Ectodermal cell (in vitro differentiated cells): Measurements from ENCODE around the gene RAB40A.

Source experiments
- H3K27ac ChIP-seq: 2 replicates; pipeline ENCODE4 v1.7.0; 2013; ENCODE audit warnings: mild to moderate bottlenecking, low read depth, low read length; ENCODE audit not compliant: insufficient read depth, poor library complexity, severe bottlenecking
- H3K27me3 ChIP-seq: 2 replicates; pipeline ENCODE4 v1.7.0; 2013; ENCODE audit warnings: mild to moderate bottlenecking, low read length; ENCODE audit not compliant: insufficient read depth, control insufficient read depth, poor library complexity, severe bottlenecking
- H3K36me3 ChIP-seq: one replicate; pipeline ENCODE4 v1.7.0; 2013; ENCODE audit warnings: low read length; ENCODE audit not compliant: control insufficient read depth, insufficient read depth
- H3K4me1 ChIP-seq: one replicate; pipeline ENCODE4 v1.7.0; 2013; ENCODE audit warnings: low read length; ENCODE audit not compliant: control insufficient read depth, insufficient read depth
- H3K4me3 ChIP-seq: 2 replicates; pipeline ENCODE4 v1.7.0; 2013; ENCODE audit warnings: low read depth, low read length, control low read depth; ENCODE audit not compliant: insufficient read depth
- H3K9me3 ChIP-seq: 2 replicates; pipeline ENCODE4 v1.7.0; 2013; ENCODE audit warnings: mild to moderate bottlenecking, low read length, moderate library complexity; ENCODE audit not compliant: control insufficient read depth
- WGBS, 2 experiments: methylation state at CpG; one replicate each; pipeline ENCODE4 v1.1.7; 2013; ENCODE audit warnings: missing lambda C conversion rate in 2 of 2; 5-methylcytosine and 5-hydroxymethylcytosine counted together

The RAB40A gene

DNA sequence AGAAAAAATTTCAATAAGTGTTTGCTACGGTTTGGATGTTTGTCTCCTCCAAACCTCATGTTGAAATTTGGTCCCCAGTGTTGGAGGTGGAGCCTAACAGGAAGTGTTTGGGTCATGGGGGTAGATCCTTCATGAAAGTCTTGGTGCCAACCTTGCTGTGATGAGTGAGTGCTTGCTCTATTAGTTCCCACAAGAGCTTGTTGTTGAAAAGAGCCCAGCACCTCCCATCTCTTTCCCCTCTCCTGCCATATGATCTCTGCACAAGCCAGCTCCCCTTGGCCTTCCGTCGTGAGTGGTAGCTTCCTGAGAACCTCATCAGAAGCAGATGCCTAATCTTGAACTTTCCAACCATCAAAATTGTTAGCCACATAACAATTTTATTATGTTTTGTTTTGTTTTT, 10.3 kb upstream of the RAB40A start:
- Histone ChIP-seq H3K4me3 (no peak overlapping the region), H3K27me3 (no peaks in the 10 kb centered on the region), H3K4me1 (no peaks in the 10 kb centered on the region), H3K9me3 (no peaks in the 10 kb centered on the region), H3K27ac (no peak overlapping the region), H3K36me3 (no peaks in the 10 kb centered on the region)
- WGBS, 2 experiments = 86 to 94% methylated on average over 2 to 3 of the region's 3 CpGs

DNA sequence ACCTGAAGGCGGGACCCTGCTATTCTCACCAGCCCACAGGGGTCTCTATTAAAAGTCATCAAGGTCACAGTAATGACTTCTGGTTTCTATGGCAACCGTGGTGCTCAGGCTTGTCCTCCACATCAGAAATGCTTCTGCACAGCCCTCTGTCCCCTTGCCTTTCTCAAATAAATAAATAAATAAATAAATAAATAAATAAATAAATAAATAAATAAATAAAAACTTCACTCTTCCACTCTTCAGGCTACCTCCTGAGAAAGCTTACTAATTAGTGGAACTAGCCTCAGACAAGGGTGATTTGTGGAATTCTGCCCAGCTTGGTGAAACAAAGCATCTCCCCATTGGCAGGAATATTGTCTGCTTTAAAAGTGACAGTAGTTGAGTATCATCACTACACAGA, 5.5 kb upstream of the RAB40A start:
- no peaks in the 10 kb centered on the region for H3K9me3 ChIP-seq
- no peak overlapping the region for H3K4me3 ChIP-seq
- no peak overlapping the region for H3K27ac ChIP-seq
- no peaks in the 10 kb centered on the region for H3K27me3 ChIP-seq
- WGBS, 2 experiments = 79 to 83% methylated on average over 2 of the region's 2 CpGs
- no peaks in the 10 kb centered on the region for H3K36me3 ChIP-seq
- H3K4me1 ChIP-seq = no peaks in the 10 kb centered on the region

DNA sequence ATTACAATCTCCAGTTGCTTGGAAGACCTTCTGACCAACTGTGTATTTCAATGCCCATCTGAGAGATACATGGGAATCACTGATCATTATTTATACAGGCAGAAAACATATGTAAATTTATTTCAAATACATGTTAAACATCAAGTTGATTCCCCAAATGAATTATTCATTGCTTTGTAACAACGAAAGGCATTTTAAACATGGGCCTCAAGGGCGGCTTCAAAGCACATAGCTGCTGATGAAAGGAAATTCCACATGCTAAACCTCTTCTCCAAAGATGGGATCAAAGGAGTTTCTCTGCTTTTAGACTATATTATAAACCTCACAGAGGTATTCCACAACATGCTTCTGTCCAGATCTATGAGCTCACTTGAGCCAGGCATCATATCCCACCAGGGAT, 4.3 kb upstream of the RAB40A start:
- Histone ChIP-seq H3K36me3 (no peaks in the 10 kb centered on the region), H3K4me1 (no peaks in the 10 kb centered on the region), H3K27me3 (no peaks in the 10 kb centered on the region), H3K4me3 (no peak overlapping the region), H3K27ac (no peak overlapping the region), H3K9me3 (no peaks in the 10 kb centered on the region)
- 90 to 100% methylated on average over 2 of the region's 2 CpGs for WGBS, 2 experiments

DNA sequence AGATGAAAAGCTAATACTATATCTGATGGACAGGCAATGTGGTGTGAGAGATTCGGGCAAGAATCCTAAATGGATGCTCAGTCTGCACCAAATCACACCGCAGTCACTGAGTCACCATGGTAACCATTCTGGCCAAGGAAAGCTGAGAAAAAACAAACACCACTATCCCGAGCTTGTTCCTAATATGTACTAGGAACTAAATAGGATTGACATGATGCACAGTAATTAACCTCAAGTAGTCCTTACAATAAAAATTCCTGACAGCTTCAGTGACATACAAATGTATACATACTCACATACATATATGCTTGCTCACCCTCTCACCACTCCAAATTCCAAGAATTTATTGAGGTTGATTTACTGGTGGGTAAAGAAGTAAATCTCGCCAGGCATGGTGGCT, 1.1 kb upstream of the RAB40A start:
- Histone ChIP-seq H3K27ac (no peak overlapping the region), H3K4me1 (no peaks in the 10 kb centered on the region), H3K4me3 (no peak overlapping the region), H3K27me3 (no peaks in the 10 kb centered on the region), H3K9me3 (no peaks in the 10 kb centered on the region), H3K36me3 (no peaks in the 10 kb centered on the region)
- 83 to 91% methylated on average over 1 to 4 of the region's 4 CpGs for WGBS, 2 experiments

DNA sequence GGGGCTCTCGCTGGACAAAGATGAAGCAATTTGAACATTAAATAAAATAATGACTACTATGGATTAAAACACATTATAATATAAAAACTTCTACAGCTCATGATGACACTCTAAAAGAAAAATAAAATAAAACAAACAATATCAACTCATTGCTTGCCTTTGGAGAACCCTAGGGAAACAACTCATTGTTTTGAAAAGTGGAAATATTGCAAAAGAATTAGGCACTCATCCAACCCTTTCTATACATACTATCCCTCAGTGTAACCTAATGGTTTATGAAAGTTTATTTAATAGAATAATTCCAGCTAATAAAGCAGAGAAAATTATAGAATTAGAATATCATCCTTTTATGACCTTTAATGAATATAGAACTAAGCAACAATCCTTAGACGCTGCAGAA, 718 bp downstream of the RAB40A start:
- H3K4me3 ChIP-seq = no peak overlapping the region
- no peaks in the 10 kb centered on the region for H3K36me3 ChIP-seq
- H3K27ac ChIP-seq = no peak overlapping the region
- H3K27me3 ChIP-seq = no peaks in the 10 kb centered on the region
- no peaks in the 10 kb centered on the region for H3K9me3 ChIP-seq
- H3K4me1 ChIP-seq = no peaks in the 10 kb centered on the region
- WGBS, 2 experiments = no CpG with 5 or more reads among the region's 2 CpGs

DNA sequence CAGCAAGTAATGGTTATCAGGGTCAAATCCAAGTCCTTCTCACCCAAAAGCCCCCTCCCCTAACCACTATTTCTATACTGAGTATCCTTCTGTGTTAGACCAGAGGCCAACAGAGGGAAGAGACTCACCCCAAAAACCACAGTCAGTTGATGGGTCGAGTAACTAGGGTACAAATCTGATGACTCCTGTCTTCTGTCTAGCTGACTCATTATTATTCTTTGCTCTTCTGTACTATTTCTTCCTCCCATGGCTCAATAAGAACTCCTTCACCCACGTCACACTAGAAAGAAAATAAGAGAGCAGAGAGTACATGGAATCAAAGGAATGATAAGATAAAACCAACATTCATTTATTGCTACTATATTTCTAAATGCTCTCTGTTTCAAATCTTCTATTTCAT, 2.0 kb downstream of the RAB40A start:
- Histone ChIP-seq H3K36me3 (no peaks in the 10 kb centered on the region), H3K27me3 (no peaks in the 10 kb centered on the region), H3K9me3 (no peaks in the 10 kb centered on the region), H3K4me3 (no peak overlapping the region), H3K4me1 (no peaks in the 10 kb centered on the region), H3K27ac (no peak overlapping the region)
- WGBS, 2 experiments = 83 to 100% methylated on average over 1 of the region's 2 CpGs

DNA sequence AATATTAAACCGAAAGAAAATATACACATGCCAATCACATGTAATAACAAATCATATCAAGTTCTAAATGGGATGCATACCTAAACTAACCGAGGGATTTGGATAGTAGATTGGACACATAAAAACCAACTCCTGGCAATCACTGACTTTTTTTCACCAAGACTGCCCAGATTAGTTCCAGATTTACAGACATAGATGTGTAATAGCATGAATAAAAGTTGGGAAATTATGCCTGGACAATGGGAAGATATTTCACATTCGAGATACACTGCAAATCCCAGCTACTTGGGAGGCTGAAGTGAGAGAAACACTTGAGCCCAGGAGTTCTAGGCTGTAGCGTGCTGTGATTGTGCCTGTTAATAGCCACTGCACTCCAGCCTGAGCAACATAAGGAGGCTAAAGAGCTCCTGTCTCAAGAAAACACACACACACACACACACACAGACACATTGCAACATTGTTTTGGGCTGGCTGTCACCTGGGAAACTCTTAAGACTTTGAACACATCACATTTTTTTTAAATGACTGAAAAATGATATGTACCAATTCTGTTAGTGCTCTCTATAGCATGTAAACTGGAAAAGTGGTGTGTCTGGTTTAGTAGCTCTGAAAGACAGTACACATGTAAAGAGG, 5.7 kb downstream of the RAB40A start:
- WGBS, 2 experiments = 66 to 79% methylated on average over 4 of the region's 4 CpGs
- no peak overlapping the region for H3K27ac ChIP-seq
- no peaks in the 10 kb centered on the region for H3K4me1 ChIP-seq

DNA sequence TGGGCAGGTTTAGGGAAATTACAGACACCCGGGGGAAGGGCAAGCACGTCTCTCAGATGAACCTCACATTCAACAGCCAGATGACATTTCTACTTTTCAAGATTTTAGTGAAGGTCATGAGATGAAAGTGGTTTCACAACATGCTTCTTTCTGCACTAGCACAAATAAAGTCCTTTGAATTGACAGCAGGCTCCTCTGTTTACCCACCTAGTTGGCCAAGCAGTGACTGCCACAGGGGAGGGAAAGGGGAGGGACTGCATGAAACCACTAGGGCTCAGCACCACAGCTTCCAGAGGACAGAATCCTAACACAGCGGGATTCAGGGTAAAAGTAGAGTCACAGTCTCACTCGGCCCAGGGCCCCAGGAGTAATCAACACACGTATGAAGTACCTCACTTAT, 6.2 kb downstream of the RAB40A start:
- Histone ChIP-seq H3K4me3 (no peak overlapping the region), H3K27ac (no peak overlapping the region), H3K36me3 (no peaks in the 10 kb centered on the region), H3K4me1 (no peaks in the 10 kb centered on the region), H3K9me3 (no peaks in the 10 kb centered on the region), H3K27me3 (no peaks in the 10 kb centered on the region)
- WGBS, 2 experiments = 23 to 44% methylated on average over 3 to 5 of the region's 5 CpGs

More for the DNA sequence above, 5.7 kb downstream of the RAB40A start:
- Histone ChIP-seq H3K4me3 (no peak overlapping the region), H3K36me3 (no peaks in the 10 kb centered on the region), H3K27me3 (no peaks in the 10 kb centered on the region), H3K9me3 (no peaks in the 10 kb centered on the region)

DNA sequence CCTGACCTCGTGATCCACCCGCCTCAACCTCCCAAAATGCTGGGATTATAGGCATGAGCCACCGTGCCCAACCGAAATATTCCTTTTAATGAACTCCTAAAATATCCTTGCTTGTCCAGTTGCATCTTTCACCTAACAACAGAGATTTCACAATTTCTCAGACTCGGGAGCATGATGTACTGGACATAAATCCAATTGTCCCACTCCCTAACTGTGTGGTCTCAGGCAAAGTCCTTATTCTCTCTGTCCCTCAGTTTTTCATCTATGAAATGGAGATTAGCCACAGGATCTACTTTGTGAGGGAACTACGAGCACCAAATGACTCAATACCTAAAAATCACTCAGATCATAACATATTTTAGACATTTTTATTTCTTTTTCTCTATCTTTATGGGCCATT, 9.3 kb downstream of the RAB40A start:
- no peaks in the 10 kb centered on the region for H3K4me1 ChIP-seq
- 85 to 92% methylated on average over 6 of the region's 6 CpGs for WGBS, 2 experiments

DNA sequence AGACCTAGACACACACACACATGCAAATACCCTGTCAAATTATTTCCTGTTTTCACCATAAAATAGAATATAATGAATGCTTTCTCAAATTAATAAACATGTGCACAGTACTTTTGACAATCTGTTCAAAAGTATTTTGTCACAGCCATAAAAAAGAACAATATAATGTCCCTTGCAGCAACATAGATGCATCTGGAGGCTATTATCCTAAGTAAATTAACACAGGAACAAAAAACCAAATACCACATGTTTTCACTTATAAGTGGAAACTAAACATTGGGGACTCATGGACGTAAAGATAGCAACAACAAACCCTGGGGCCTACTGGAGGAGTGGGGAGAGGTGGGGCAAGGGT, 15.5 kb downstream of the RAB40A start:
- Histone ChIP-seq H3K36me3 (no peaks in the 10 kb centered on the region), H3K4me3 (no peak overlapping the region), H3K27ac (no peak overlapping the region), H3K9me3 (no peaks in the 10 kb centered on the region), H3K4me1 (no peaks in the 10 kb centered on the region), H3K27me3 (no peaks in the 10 kb centered on the region)
- no CpG with 5 or more reads among the region's 1 CpG for WGBS, 2 experiments

More for the DNA sequence above, 9.3 kb downstream of the RAB40A start:
- Histone ChIP-seq H3K9me3 (no peaks in the 10 kb centered on the region), H3K36me3 (no peaks in the 10 kb centered on the region), H3K27ac (no peak overlapping the region), H3K4me3 (no peak overlapping the region), H3K27me3 (no peaks in the 10 kb centered on the region)
